GM12878 (cell line): Measurements from ENCODE around the gene OSGEP. TPM values are rescaled to one million over a fixed set of nuclear protein-coding genes. Genes with fewer than 3 reads are reported as not detected.
"Not testable (repeated sequence)": the region's sequence is repeated elsewhere in the genome, so short reads cannot be mapped to it uniquely, and the experiment has no call there.

Source experiments
- ATAC-seq: fragments of 200-7000 bp; cut with Tn5 transposase; 3 replicates; pipeline ENCODE4 v1.9.1; 2020; ENCODE audit warnings: mild to moderate bottlenecking, moderate library complexity
- BruUV-seq: library from RNA; stranded (reverse); fragments of 400-500 nt; replicated peaks from 2 replicates; lab custom pipeline; 2021; lab: Mats Ljungman, UMichigan
- CTCF ChIA-PET: fragments of 300-600 bp; sonication (Branson Sonifier 250); formaldehyde crosslinking; extraction: SDS; loops from one replicate; lab custom pipeline; 2021; ENCODE audit warnings: inconsistent platforms; lab: Yijun Ruan, JAX
- POLR2A ChIA-PET: fragments of 350-600 bp; formaldehyde crosslinking; extraction: SDS; loops from one replicate; lab custom pipeline; 2021; ENCODE audit warnings: inconsistent platforms; lab: Charles Lee
- RAD21 ChIA-PET: fragments of 300-600 bp; sonication (Branson Sonifier 250); formaldehyde crosslinking; loops from one replicate; lab custom pipeline; 2023; ENCODE audit warnings: antibody characterized with exemption; ENCODE audit not compliant: unreplicated experiment; lab: Charles Lee
- SMC1A ChIA-PET: fragments of 300-600 bp; sonication (Branson Sonifier 250); formaldehyde crosslinking; loops from one replicate; lab custom pipeline; 2023; ENCODE audit not compliant: unreplicated experiment, uncharacterized antibody; lab: Charles Lee
- DNase-seq: peaks from one replicate; pipeline ENCODE4 v3.0.0-alpha.2; 2011; ENCODE audit warnings: low read depth, low spot score
- FAIRE-seq: peaks from 3 replicates; lab custom pipeline; 2011; peaks lifted over from hg19 to GRCh38; lab: Jason Lieb, UNC
- H2AFZ ChIP-seq: 2 replicates; pipeline ENCODE4 v1.6.0; 2011; ENCODE audit warnings: low read depth, low read length, control low read depth; ENCODE audit not compliant: control insufficient read depth
- H3K27ac ChIP-seq: 2 replicates; pipeline ENCODE4 v1.5.1; 2011; ENCODE audit warnings: control low read depth; ENCODE audit not compliant: control insufficient read depth, insufficient read depth
- H3K27me3 ChIP-seq, 2 experiments: replicated peaks in 1 of 2; 2 replicates each; pipeline versions ENCODE4 v1.6.0 to v1.6.1; 2011; ENCODE audit warnings: low read length in 1 of 2; ENCODE audit not compliant: control insufficient read depth in 2 of 2, insufficient read depth in 2 of 2
- H3K36me3 ChIP-seq, 2 experiments: 2 replicates each; pipeline ENCODE4 v1.5.1; 2011; ENCODE audit warnings: low read length in 1 of 2; ENCODE audit not compliant: control insufficient read depth in 2 of 2, insufficient read depth in 2 of 2
- H3K4me1 ChIP-seq: 2 replicates; pipeline ENCODE4 v1.6.1; 2011; ENCODE audit warnings: mild to moderate bottlenecking, low read length, moderate library complexity, mixed read lengths; ENCODE audit not compliant: control insufficient read depth, insufficient read depth
- H3K4me2 ChIP-seq: 2 replicates; pipeline ENCODE4 v1.6.0; 2011; ENCODE audit warnings: control low read depth; ENCODE audit not compliant: control insufficient read depth, insufficient read depth
- H3K4me3 ChIP-seq: fragments of 200-600 bp; sonication (generic); 2 replicates; pipeline ENCODE4 v1.5.1; 2016
- H3K79me2 ChIP-seq: 2 replicates; pipeline ENCODE4 v1.6.0; 2011; ENCODE audit warnings: low read length; ENCODE audit not compliant: control insufficient read depth, insufficient read depth
- H3K9ac ChIP-seq: 2 replicates; pipeline ENCODE4 v1.8.0; 2011; ENCODE audit warnings: low read length, control low read depth, mixed read lengths; ENCODE audit not compliant: control insufficient read depth, insufficient read depth
- H3K9me3 ChIP-seq: replicated peaks from 3 replicates; pipeline ENCODE4 v1.5.1; 2011; ENCODE audit warnings: mild to moderate bottlenecking, low read length; ENCODE audit not compliant: control insufficient read depth, insufficient read depth
- H4K20me1 ChIP-seq: 2 replicates; pipeline ENCODE4 v1.6.0; 2011; ENCODE audit not compliant: control insufficient read depth, insufficient read depth
- ATF7 ChIP-seq: fragments of 450-650 bp; IDR thresholded peaks from 2 replicates; pipeline ENCODE4 v1.6.1; 2016; ENCODE audit warnings: low read depth, mild to moderate bottlenecking
- BACH1 ChIP-seq: fragments of 450-650 bp; IDR thresholded peaks from 2 replicates; pipeline ENCODE4 v1.6.1; 2017; ENCODE audit warnings: mild to moderate bottlenecking, borderline replicate concordance
- BMI1 ChIP-seq: fragments of 450-650 bp; IDR thresholded peaks from 2 replicates; pipeline ENCODE4 v1.6.1; 2016; ENCODE audit warnings: mild to moderate bottlenecking, moderate library complexity, borderline replicate concordance
- CHD2 ChIP-seq: IDR thresholded peaks from 2 replicates; pipeline ENCODE4 v1.6.1; 2011; ENCODE audit warnings: low read depth, low read length, improper control_type of control experiment, borderline replicate concordance
- ETV6 ChIP-seq, 2 experiments: fragments of 450-650 bp in 1 of 2; IDR thresholded peaks in 1 of 2; conservative IDR thresholded peaks in 1 of 2; 2 replicates each; pipeline ENCODE4 v1.6.1; 2014; ENCODE audit warnings: antibody characterized with exemption in 1 of 2, borderline replicate concordance in 1 of 2, low read depth in 1 of 2, mild to moderate bottlenecking in 1 of 2, moderate library complexity in 1 of 2
- KLF5 ChIP-seq: fragments of 450-650 bp; IDR thresholded peaks from 2 replicates; pipeline ENCODE4 v1.6.1; 2014; ENCODE audit warnings: mild to moderate bottlenecking; ENCODE audit not compliant: partially characterized antibody
- PAX8 ChIP-seq: fragments of 450-650 bp; IDR thresholded peaks from 2 replicates; pipeline ENCODE4 v1.6.1; 2017; ENCODE audit warnings: mild to moderate bottlenecking, moderate library complexity
- STAT1 ChIP-seq: fragments of 450-650 bp; conservative IDR thresholded peaks from 2 replicates; pipeline ENCODE4 v1.6.1; 2014; ENCODE audit warnings: antibody characterized with exemption, mild to moderate bottlenecking
- TBL1XR1 ChIP-seq: IDR thresholded peaks from 2 replicates; pipeline ENCODE4 v1.6.1; 2012; ENCODE audit warnings: low read depth, low read length, improper control_type of control experiment
- ZNF622 ChIP-seq: fragments of 450-650 bp; IDR thresholded peaks from 2 replicates; pipeline ENCODE4 v1.6.1; 2017; ENCODE audit warnings: mild to moderate bottlenecking, inconsistent platforms
- WGBS: methylation state at CpG from one replicate; pipeline ENCODE4 v1.1.6; 2016; ENCODE audit warnings: low lambda C conversion rate; ENCODE audit not compliant: insufficient replicate concordance, insufficient coverage; ENCODE audit errors: missing lambda C conversion rate; 5-methylcytosine and 5-hydroxymethylcytosine counted together
- in situ Hi-C: fragments of 300-500 bp; cut with MboI; formaldehyde crosslinking; loops from 9 replicates; pipeline ENCODE4 v1.14.3; 2018; ENCODE audit warnings: mixed read lengths
- intact Hi-C: fragments of 100-400 bp; cut with micrococcal nuclease; formaldehyde crosslinking; loops from one replicate; pipeline ENCODE4 v1.14.2; 2022; ENCODE audit not compliant: unreplicated experiment
- polyA plus RNA-seq, 11 experiments: library from polyadenylated mRNA; depleted of rRNA in 4 of 11; unstranded in 6 of 11; stranded (reverse) in 5 of 11; fragments of >200 nt; fragmentation: Nextera tagmentation in 4 of 11; fragmentation: Illumina TruSeq in 1 of 11; extraction: Ambion mirVana in 4 of 11; extraction: Trizol in 1 of 11; gene quantifications; 1 replicate in 1 of 11; 2 replicates in 10 of 11; pipeline versions ENCODE4 v1.2.1 to v1.2.3, GENCODE V29; 2011 to 2016; ENCODE audit warnings: inconsistent platforms in 2 of 11, missing spikeins in 2 of 11, low read depth in 1 of 11
- total RNA-seq, 4 experiments: library from RNA; depleted of rRNA in 3 of 4; stranded (reverse); fragments of >200 nt in 3 of 4; fragmentation: Illumina TruSeq in 1 of 4; extraction: Trizol in 1 of 4; gene quantifications; 2 replicates each; pipeline versions ENCODE4 v1.2.1 to v1.2.3, GENCODE V29; 2013 to 2021
- TF ChIP-seq, protein P1 (sequence below): IDR thresholded peaks from 2 replicates; pipeline ENCODE4 v1.6.1; 2011; ENCODE audit warnings: mild to moderate bottlenecking, low read depth, low read length, moderate library complexity; ENCODE audit not compliant: insufficient replicate concordance
- TF ChIP-seq, protein P2 (sequence below): fragments of 450-650 bp; IDR thresholded peaks from 2 replicates; pipeline ENCODE4 v1.6.1; 2017; ENCODE audit warnings: mild to moderate bottlenecking

OSGEP gene
- total and polyA plus RNA-seq, 10 of the 15 experiments (the other 5 are each of a cell fraction or from before 2014, with no cell fraction given), result 47.8 to 88.9 (median 52.8) TPM

DNA sequence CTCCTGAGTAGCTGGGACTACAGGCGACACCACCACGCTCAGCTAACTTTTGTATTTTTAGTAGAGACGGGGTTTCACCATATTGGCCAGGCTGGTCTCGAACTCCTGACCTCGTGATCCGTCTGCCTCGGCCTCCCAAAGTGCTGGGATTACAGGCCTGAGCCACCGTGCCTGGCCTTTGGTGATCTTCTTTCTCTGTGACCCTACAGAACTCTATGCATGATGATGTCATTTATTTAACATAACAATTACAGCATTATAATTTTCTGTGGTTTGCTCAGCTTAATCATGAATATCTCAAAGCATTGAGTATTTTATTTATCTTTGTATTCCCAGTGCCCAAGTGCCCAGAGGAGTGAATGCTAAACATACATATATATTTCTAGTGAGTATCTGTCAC lies 1.8 kb downstream of the OSGEP start:
- not testable (repeated sequence) for BruUV-seq

GRCh38 chr14:20446889-20447288 lies 7.7 kb downstream of the OSGEP start:
- H3K4me3 ChIP-seq, result no peak overlapping the region
- POLR2A ChIA-PET, result no interaction called here
- DNase-seq, result no peak
- CTCF ChIA-PET, result interaction anchor here (0.8 kb wide), 1 partner anchor 12 kb away, joined by 3 read pairs; no protein-coding TSS in a partner anchor
- no peak overlapping the region for H2AFZ ChIP-seq
- ATAC-seq, result no peak
- H3K9me3 ChIP-seq, result no peaks in the 10 kb centered on the region
- BruUV-seq, result no TSS peak
- no peak for FAIRE-seq
- H3K9ac ChIP-seq, result no peak overlapping the region
- in situ Hi-C loops, result no loop called here
- RAD21 ChIA-PET, result no interaction called here
- no peaks in the 10 kb centered on the region for H3K79me2 ChIP-seq
- SMC1A ChIA-PET, result no interaction called here
- peaks cover 2 to 35% of the 10 kb centered on the region in 2 experiments; a peak in 3 of 4 replicates for H3K36me3 ChIP-seq
- intact Hi-C loops, result no loop called here
- no peak overlapping the region for H3K4me2 ChIP-seq
- H3K27me3 ChIP-seq, result no peaks in the 10 kb centered on the region
- WGBS, result 94% methylated on average over 5 of the region's 5 CpGs
- no peaks in the 10 kb centered on the region for H4K20me1 ChIP-seq
- no peak overlapping the region for H3K27ac ChIP-seq
- H3K4me1 ChIP-seq, result no peaks in the 10 kb centered on the region
- TF ChIP-seq STAT1 (no peak), PAX8 (no peak), TBL1XR1 (no peak), BMI1 (no peak), ZNF622 (no peak), KLF5 (no peak), CHD2 (no peak), ETV6 (conservative IDR thresholded peaks at IDR 0.05 in 1 of 2, IDR thresholded peaks at IDR 0.05 in 1 of 2; ENCODE audit: borderline replicate concordance in 1 of 2, low read depth in 1 of 2) (no peak), BACH1 (no peak)
- TF ChIP-seq, protein P1, sequence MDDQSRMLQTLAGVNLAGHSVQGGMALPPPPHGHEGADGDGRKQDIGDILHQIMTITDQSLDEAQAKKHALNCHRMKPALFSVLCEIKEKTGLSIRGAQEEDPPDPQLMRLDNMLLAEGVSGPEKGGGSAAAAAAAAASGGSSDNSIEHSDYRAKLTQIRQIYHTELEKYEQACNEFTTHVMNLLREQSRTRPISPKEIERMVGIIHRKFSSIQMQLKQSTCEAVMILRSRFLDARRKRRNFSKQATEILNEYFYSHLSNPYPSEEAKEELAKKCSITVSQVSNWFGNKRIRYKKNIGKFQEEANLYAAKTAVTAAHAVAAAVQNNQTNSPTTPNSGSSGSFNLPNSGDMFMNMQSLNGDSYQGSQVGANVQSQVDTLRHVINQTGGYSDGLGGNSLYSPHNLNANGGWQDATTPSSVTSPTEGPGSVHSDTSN, result no peak
- TF ChIP-seq, protein P2, sequence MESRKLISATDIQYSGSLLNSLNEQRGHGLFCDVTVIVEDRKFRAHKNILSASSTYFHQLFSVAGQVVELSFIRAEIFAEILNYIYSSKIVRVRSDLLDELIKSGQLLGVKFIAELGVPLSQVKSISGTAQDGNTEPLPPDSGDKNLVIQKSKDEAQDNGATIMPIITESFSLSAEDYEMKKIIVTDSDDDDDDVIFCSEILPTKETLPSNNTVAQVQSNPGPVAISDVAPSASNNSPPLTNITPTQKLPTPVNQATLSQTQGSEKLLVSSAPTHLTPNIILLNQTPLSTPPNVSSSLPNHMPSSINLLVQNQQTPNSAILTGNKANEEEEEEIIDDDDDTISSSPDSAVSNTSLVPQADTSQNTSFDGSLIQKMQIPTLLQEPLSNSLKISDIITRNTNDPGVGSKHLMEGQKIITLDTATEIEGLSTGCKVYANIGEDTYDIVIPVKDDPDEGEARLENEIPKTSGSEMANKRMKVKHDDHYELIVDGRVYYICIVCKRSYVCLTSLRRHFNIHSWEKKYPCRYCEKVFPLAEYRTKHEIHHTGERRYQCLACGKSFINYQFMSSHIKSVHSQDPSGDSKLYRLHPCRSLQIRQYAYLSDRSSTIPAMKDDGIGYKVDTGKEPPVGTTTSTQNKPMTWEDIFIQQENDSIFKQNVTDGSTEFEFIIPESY, result no peak

More for the DNA sequence above, 1.8 kb downstream of the OSGEP start:
- H3K9ac ChIP-seq, FAIRE-seq, ATAC-seq, H4K20me1 ChIP-seq, intact Hi-C loops, H3K9me3 ChIP-seq, DNase-seq, H3K27ac ChIP-seq, H3K4me3 ChIP-seq, H3K4me1 ChIP-seq, H2AFZ ChIP-seq, H3K27me3 ChIP-seq: not testable (repeated sequence)
- Histone ChIP-seq H3K79me2 (peaks cover 39% of the 10 kb centered on the region), H3K36me3 (peaks cover 9 to 44% of the 10 kb centered on the region in 2 experiments; a peak in 3 of 4 replicates), H3K4me2 (peak overlapping the region; percentile 67)
- in situ Hi-C loops, result loop anchor here (5.0 kb wide), 1 partner anchor 36 kb away; no protein-coding TSS in a partner anchor
- ChIA-PET CTCF (interaction anchor here (0.6 to 4.7 kb wide), 7 partner anchors 9 to 220 kb away, joined by 3 to 48 read pairs (median 4); partner anchors contain the start of gene TEP1), SMC1A (interaction anchor here (0.8 to 1.0 kb wide), 4 partner anchors 12 to 38 kb away, joined by 3 to 4 read pairs (median 3); no protein-coding TSS in a partner anchor), RAD21 (interaction anchor here (1.3 kb wide), 1 partner anchor 37 kb away, joined by 3 read pairs; no protein-coding TSS in a partner anchor), POLR2A (interaction anchor here (1.2 kb wide), 1 partner anchor 9 kb away, joined by 3 read pairs; the partner anchor contains the start of gene PIP4P1)
- 88% methylated on average over 8 of the region's 8 CpGs for WGBS
- peak; percentile 60 for TF ChIP-seq ATF7
